HG03097 (cell line): ENCODE data around the gene FKBP1A.
A peak's percentile ranks its signal among the peaks of the same experiment; 100 is the strongest.

Experiments
- ATAC-seq: cut with Tn5 transposase; IDR thresholded peaks from one replicate; pipeline ENCODE4 v1.9.1; 2021; ENCODE audit not compliant: unreplicated experiment, low FRiP score

FKBP1A gene

GRCh38 chr20:1335961-1336698 lies 56.7 kb downstream of the FKBP1A start:
- ATAC-seq, result no peak

- ATAC-seq, result no peak
These were observed 58.1 kb downstream of the FKBP1A start for GRCh38 chr20:1334761-1335160.

GRCh38 chr20:1334370-1334731 lies 58.5 kb downstream of the FKBP1A start:
- ATAC-seq, result no peak

- ATAC-seq, result no peak
These were observed 59.1 kb downstream of the FKBP1A start for GRCh38 chr20:1333462-1334369.

- ATAC-seq, result no peak
These were observed 60.0 kb downstream of the FKBP1A start for GRCh38 chr20:1332749-1333300.

GRCh38 chr20:1331801-1332453 lies 60.9 kb downstream of the FKBP1A start:
- ATAC-seq, result no peak

GRCh38 chr20:1331101-1331500 lies 61.8 kb downstream of the FKBP1A start:
- ATAC-seq, result no peak

GRCh38 chr20:1330075-1330830 lies 62.6 kb downstream of the FKBP1A start:
- ATAC-seq, result no peak

- no peak for ATAC-seq
These were observed 64.0 kb downstream of the FKBP1A start, which contains the start of gene SDCBP2 for GRCh38 chr20:1328680-1329330. Gene SDCBP2 (minus strand): TSS chr20:1329139. CDS start chr20:1320416, 8,723 bp downstream.

- no peak for ATAC-seq
These were observed 64.8 kb downstream of the FKBP1A start for GRCh38 chr20:1327827-1328679.

- no peak for ATAC-seq
These were observed 65.6 kb downstream of the FKBP1A start for GRCh38 chr20:1327241-1327653.

- no peak for ATAC-seq
These were observed 66.6 kb downstream of the FKBP1A start for GRCh38 chr20:1326031-1326930.

- ATAC-seq, result peak; percentile 68
These were observed 67.5 kb downstream of the FKBP1A start for GRCh38 chr20:1325173-1326030.

- no peak for ATAC-seq
These were observed 68.2 kb downstream of the FKBP1A start for GRCh38 chr20:1324598-1325172.

GRCh38 chr20:1323830-1324597 lies 68.8 kb downstream of the FKBP1A start:
- no peak for ATAC-seq

GRCh38 chr20:1323256-1323655 lies 69.6 kb downstream of the FKBP1A start:
- no peak for ATAC-seq
